Measurements from ENCODE around the gene LRCOL1.

The LRCOL1 gene

DNA sequence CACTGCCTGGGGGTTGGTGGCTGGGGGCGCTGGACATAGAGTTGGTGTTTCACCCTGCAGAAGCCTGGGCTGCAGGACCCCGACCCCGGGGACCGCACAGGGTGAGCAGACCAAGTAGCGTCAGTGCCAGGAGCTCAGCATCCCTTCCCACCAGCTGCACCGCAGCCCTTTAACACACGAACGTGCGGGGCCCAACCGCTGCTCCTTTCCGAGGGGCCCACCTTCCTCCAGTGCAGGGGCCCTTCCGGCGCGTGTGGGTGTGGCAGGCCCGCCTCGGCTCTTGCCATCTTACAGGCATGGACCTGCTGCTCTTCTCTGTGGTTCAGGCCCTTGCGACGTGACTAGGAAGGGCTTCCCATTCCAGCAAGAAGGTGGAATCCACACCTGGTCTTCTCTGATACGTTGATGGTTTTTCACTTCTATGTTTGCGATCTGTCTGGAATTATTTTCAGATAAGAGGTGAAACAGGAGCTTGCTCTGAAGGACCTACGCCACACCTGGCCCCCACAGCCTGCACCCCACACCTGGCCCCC lies 47.8 kb downstream of the LRCOL1 start:
- no peak for DNase-seq

DNA sequence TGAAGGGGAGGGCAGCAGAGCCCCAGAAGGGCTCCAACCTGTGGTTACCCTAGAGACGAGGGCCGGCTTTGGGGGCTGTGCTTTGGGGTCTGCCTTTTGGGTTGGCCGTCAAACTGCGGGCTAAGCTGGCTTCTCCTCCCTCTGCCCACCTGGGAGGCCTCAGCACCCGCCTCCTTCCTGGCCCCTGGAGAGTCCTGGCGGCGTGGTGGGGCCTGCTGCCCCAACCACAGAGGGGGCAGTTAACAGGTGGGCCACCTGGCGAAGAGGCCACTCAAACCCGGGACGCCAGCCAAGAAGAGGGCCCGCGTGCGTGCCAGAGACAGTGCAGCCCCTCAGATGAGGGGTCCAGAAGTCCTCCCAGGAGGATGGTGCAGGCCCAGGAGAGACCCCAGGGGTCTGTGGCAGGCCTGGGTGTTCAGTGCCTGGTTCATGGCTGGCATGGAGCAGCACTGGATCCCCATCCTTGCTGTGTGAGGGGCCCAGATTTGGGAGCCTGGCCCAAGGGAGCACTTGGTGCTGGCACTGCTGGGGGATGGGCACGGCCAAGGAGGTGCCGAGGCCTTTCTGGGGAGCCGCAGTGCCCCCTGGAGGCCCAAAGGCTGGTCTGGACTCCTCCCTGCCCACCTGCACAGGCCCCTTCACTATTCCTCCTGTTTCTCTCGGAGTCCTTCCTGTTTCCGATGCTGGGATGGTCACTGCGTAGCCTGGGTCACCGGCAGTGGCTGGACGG lies 48.8 kb downstream of the LRCOL1 start:
- no peak for DNase-seq

DNA sequence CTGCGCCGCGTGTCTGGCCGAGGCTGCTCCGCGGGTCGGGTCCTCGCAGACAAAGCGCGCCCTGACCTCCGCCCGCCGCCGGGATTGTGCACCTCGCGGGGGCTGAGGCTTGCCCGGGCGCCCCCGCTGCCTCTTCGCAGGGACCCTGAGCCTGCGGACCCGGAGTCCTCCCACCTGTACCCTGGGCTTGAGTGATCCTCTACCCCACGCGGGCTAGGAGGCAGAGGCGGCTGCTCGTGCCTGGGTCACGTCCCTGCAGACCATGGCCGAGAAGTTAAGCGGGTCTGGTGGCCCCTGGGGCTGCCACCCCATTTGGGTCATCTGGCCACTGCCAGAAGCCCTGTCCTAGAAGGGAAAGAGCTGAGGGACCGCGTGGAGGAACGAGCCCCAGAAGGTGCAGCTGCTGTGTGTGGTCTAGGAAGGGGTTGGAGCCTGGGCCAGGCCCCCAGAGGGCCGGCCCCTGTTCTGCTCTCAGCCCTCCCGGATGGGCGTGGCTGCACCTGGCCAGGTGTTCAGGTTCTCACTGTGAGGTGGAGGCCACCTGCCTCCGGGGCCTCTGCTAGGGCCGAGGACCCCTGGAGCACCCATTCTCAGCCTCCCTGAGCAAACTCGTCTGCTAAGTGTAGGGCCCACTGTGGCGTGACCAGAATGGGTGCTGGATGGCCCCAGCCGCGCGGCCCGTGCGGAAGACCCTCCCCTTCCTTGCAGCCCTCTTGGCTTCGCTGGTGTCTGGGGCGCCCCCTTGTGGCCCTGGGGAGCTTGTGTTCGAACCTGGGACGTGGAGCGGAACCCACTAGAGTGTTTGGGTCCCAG lies 49.6 kb downstream of the LRCOL1 start:
- DNase-seq: peak; percentile 70 to 72

DNA sequence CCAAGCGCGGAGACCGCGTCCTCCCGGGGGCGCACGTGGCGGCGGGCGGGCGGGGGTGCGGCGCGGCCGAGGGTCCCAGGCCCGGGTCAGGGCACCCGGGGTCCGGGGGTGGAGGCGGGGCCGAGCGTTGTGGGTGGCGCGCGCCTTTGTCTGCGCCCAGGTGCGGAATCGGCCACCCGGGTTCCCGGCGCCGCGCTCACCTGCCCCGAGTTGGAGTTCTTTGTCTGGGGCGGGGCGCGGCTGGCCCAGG lies 50.1 kb downstream of the LRCOL1 start:
- no peak for DNase-seq

DNA sequence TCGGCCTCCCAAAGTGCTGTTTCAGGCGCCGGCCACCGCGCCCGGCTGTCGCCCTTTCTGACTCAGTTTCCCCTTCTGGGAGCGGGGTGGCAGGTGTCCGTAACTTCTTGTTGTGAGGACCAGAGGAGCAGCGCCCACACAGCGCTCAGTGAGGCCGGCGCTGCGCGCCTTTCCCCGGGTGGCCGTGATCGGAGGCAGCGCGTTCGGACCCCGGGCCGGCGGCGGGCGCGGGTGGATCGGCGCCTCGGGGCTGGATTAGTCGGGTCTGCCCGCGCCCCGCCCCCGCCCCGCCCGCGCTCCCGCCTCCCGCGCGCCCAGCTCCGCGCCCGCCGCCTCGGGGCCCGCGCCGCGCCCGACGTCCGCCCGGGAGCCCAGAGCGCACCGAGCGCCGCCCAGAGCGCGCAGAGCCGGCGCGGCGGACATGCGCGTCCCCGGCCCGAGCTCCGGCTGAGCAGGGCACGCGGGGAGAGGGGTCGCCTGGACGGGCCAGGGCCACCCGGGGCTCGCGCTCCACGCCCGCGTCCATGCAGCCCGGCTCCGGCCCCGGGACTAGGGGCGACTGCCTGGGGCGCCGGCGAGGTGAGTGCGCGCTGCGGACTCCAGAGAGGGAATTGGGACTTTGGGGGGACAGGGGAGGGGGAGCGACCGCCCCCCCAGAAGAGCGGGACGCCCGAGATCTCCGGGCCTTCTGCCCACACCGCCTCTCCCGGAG lies 50.6 kb downstream of the LRCOL1 start:
- DNase-seq: peak; percentile 40 to 42

DNA sequence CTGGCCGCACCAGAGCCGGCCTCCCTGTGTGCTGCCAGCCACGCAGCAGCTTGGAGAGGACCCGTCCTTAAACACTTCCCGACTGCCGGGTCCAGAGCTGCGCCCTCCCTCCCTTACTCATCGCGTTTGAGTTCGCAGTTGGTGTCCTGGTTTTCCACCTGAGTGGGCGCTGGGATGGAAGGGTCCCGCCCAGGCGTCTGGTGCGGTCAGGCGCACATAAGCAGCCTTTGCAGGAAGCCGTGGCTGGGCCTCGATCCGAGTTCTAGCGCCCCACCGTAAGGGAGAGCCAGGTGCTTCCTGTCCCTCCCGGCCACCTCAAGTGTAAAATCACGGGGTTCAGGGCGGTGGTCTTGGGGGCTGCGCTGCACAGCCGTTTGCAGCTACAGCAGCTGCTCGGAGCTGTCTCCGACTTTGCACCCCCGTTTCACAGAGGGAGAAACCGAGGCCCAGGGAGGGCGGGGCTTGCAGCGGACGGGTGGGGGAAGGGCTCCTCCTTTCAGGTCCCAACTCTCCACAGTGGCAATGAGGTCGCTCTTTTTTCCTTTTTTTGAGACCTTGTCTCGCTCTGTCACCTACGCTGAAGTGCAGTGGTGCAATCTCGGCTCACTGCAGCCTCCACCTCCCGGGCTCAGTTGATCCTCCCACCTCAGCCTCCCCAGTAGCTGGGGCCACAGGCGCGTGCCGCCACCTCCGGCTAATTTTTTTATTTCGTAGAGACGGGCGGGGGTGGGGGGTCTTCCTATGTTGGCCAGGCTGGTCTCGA lies 51.3 kb downstream of the LRCOL1 start:
- DNase-seq: peak in 1 of 2 donors; percentile 52

DNA sequence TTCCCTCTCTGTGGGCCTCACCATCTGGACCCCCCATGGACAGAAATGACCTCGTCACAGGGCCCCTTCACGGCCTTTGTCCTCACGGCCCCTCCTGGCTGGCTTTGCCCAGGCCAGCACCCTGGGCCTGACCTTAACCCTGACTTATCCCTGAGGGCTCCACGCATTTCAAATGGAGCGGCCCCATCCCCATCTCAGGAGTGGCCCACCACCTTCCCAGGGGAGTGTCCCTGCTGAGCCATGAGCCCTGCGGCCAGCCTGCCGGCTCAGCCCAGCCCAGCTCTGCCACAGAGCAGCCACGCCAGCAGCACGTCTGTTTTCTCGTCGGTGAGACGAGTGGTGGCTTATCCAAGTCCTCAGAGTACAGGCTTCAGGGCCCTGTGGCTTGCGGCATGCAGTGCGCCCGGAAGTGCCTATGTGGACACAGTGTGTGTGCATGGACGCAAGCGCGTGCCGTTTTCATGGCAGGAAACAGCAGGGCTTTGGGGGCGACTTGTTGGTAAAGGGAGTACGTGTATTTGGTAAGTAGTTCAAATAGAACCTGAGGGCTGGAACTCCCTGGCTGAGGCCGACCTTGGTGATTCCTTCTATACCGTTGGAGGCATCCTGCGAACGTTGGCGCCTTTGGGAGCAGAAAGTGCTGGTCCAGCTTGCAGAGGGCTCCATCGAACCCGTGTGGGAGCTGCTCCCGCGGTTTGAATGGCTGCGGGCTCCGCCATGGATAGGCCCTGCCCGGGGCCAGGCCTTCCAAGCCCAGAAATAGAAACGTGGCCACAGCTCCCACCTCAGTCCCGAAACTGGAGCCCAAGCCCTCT lies 52.1 kb downstream of the LRCOL1 start:
- DNase-seq: peak in 1 of 2 donors; percentile 17

DNA sequence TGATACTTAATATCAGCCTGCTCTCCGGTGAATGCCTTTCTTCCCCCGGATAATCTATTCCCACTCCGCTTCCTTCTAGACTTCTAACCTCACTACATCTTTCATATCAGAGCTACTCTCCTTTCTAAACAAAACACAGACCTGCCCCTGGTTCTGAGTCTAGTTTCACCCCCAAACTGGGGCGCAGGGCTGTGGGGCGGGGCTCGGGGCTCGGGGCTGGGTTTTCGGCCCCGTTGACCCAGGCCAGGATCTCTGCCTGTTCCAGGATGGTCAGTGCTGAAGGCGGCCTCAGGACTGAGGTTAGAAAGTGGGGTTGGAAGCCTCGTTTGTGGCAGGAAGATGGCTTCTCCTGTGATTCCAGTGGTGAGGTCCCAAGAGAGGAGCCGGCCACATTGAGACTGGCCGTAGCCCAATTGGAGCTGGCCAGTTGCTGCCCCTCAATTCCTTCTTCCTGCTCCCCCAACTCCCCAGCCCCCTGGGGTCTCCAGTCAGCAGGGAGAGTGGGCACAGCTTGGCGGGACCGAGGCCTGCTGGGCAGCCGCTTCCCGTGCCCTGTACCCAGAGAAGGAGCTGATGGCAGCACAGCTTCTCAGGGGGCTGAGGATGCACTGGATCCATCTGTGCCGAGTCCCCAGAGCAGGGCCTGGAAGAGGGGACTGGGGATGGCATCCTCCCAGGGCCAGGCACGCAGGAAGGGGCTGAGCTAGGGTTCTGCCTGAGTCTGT lies 52.9 kb downstream of the LRCOL1 start:
- DNase-seq: no peak

DNA sequence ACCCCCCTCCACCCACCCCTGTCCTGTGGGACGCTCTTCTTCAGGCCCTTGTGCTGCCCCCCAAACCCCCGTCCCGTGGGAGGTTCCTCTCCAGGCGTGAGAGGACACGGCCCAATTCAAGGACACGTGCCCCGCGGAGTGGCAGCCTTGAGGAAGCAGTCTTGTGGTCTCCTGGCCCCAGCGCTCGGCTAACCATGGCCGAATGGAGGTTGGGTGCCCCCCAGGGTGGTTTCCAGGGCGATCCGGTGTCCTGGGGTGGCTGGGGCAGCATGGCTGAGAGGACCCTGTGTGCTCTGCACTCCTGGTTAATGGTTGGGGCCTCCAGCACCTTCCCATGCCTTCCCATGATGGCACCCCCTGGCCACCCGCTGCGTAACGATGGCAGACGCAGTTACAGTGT lies 53.6 kb downstream of the LRCOL1 start:
- no peak for DNase-seq

DNA sequence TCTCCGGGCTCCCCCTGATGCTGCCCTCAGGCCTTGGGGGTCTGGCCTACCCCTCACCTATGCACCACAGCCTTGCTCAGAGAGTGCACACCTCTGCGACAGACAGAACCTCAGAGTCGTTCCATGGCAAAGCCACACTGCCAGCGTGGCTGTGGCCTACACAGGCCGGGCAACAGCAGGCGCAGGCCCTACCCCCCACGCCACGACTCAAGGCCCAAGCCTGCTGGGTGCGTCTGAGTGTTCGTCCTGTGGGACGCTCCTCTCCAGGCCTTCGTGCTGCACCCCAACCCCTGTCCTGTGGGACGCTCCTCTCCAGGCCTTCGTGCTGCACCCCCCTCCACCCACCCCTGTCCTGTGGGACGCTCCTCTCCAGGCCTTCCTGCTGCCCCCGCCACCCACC lies 54.2 kb downstream of the LRCOL1 start:
- no peak for DNase-seq

DNA sequence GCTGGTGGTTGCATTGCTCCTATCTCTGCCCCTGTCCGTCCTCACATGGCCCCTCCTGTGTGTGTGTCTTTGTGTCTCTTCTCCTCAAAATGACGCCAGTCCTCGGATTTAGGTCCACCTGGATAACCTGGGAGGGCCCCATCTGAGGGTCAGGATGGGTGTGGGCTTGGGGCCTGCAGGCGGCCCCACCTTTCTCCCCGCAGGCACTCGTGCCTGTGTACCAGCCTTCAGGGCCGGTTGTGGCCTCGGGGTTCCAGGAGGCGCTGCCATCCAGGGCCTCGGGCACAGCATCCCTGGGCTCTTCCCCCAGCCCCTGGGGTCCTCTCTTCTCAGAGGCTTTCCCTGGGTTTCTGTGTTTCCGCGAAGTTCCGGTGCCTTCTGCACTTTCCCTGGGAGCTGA lies 54.7 kb downstream of the LRCOL1 start:
- DNase-seq: no peak

DNA sequence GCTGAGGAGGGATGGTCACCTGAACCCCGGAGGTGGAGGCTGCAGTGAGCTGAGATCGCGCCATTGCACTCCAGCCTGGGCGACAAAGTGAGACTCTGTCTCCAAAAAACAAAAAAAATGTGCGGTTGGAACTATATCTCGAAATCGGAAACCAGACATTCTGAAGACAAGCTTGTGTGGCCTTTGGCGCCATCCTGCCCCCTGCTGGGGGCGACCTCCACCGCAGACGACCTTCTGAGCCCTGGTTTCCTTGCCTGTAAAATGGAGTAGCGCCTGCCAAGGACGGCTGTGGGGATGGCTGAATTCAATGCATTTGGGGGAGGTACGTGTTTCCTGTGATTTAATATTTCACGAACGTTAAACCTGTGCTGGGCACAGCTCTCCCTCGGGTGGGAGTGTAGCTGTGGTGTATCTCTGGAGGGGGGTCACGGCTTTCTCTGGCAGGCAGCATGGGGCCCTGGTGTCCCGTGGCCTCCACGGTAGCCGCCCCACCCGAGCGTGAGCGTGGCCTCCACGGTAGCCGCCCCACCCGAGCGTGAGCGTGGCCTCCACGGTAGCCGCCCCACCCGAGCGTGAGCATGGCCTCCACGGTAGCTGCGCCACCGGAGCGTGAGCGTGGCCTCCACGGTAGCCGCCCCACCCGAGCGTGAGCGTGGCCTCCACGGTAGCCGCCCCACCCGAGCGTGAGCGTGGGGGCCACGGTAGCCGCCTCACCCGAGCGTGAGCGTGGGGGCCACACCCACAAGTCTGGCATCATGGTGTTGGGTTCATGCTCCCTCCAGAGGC lies 55.3 kb downstream of the LRCOL1 start:
- no peak for DNase-seq
